Measurements from ENCODE around the gene NEK10. TPM values are rescaled to one million over a fixed set of nuclear protein-coding genes. Genes with fewer than 3 reads are reported as not detected.
"Not testable (repeated sequence)": the region's sequence is repeated elsewhere in the genome, so short reads cannot be mapped to it uniquely, and the experiment has no call there.

NEK10 gene
- total RNA-seq, 4 donors from 2014 or later = 0.58 to 2.5 (median 1.1) TPM

DNA sequence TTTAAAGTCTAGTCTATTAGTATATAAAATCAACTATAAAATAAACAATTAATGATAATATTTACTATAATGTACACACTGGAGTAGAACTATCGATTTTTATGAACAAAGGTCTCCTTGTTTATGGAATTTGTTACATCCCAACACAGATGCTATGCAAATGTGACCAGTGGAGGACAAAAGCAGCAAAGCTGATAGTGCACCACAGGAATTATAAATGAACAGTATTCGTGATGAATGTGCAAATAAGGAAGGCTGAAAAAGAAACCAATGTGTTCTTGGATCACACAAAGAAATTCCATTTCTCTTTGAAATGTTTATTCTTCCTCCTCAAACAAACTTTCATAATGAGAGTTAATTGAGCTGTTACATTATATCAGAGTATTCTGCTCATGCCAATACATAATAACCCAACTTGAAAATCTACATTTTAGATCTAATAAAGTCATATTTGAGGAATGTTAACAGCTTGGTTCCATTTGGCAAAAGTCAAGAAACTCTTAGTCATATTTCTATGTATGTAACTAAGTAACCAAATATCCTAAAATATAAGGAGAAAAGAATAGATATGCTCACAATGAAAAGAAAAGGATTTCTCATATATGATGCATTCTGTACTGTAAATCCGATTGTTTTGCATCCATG, 79.3 kb downstream of the NEK10 start:
- H3K4me1 ChIP-seq = peaks cover 0 to 42% (median 41%) of the 10 kb centered on the region in 4 donors
- TF ChIP-seq EP300 (IDR thresholded peaks at IDR 0.05) (no peak), POLR2A (IDR thresholded peaks at IDR 0.05; ENCODE audit: low read depth) (no peak), POLR2AphosphoS5 (IDR thresholded peaks at IDR 0.05) (no peak)
- TF ChIP-seq, protein P1, sequence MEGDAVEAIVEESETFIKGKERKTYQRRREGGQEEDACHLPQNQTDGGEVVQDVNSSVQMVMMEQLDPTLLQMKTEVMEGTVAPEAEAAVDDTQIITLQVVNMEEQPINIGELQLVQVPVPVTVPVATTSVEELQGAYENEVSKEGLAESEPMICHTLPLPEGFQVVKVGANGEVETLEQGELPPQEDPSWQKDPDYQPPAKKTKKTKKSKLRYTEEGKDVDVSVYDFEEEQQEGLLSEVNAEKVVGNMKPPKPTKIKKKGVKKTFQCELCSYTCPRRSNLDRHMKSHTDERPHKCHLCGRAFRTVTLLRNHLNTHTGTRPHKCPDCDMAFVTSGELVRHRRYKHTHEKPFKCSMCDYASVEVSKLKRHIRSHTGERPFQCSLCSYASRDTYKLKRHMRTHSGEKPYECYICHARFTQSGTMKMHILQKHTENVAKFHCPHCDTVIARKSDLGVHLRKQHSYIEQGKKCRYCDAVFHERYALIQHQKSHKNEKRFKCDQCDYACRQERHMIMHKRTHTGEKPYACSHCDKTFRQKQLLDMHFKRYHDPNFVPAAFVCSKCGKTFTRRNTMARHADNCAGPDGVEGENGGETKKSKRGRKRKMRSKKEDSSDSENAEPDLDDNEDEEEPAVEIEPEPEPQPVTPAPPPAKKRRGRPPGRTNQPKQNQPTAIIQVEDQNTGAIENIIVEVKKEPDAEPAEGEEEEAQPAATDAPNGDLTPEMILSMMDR (IDR thresholded peaks at IDR 0.05) = no peak
- DNase-seq (ENCODE audit: extremely low spot score) = no peak
- no peaks in the 10 kb centered on the region for H3K36me3 ChIP-seq
- 28% methylated on average over 3 of the region's 3 CpGs for WGBS
- no peak overlapping the region for H3K4me3 ChIP-seq
- H3K27me3 ChIP-seq = no peaks in the 10 kb centered on the region
- no peak overlapping the region for H3K27ac ChIP-seq (replicated peaks in 1 of 4)
- H3K9me3 ChIP-seq = no peaks in the 10 kb centered on the region
- intact Hi-C loops (cut with DNase I) = no loop called here

- Histone ChIP-seq H3K36me3 (no peaks in the 10 kb centered on the region), H3K9me3 (no peaks in the 10 kb centered on the region), H3K27me3 (no peaks in the 10 kb centered on the region), H3K27ac (replicated peaks in 1 of 4) (no peak overlapping the region), H3K4me1 (peaks cover 0 to 21% (median 18%) of the 10 kb centered on the region in 4 donors), H3K4me3 (no peak overlapping the region)
- WGBS = 98% methylated on average over 2 of the region's 2 CpGs
- intact Hi-C loops (cut with DNase I) = no loop called here
- TF ChIP-seq POLR2AphosphoS5 (IDR thresholded peaks at IDR 0.05) = no peak
- TF ChIP-seq, protein P1 (IDR thresholded peaks at IDR 0.05) = no peak
- no peak for TF ChIP-seq POLR2A (IDR thresholded peaks at IDR 0.05; ENCODE audit: low read depth)
- TF ChIP-seq EP300 (IDR thresholded peaks at IDR 0.05) = no peak
- no peak for DNase-seq (ENCODE audit: extremely low spot score)
Measured at GRCh38 chr3:27287052-27287451, 82.1 kb downstream of the NEK10 start.

- H3K27ac ChIP-seq (replicated peaks in 1 of 4); H3K36me3 ChIP-seq; intact Hi-C loops (cut with DNase I); DNase-seq (ENCODE audit: extremely low spot score); H3K4me3 ChIP-seq; H3K27me3 ChIP-seq; H3K9me3 ChIP-seq: not testable (repeated sequence)
- 96% methylated on average over 10 of the region's 10 CpGs for WGBS
- H3K4me1 ChIP-seq = peaks cover 0 to 21% (median 18%) of the 10 kb centered on the region in 4 donors
Measured at GRCh38 chr3:27286467-27286866, 82.7 kb downstream of the NEK10 start.

DNA sequence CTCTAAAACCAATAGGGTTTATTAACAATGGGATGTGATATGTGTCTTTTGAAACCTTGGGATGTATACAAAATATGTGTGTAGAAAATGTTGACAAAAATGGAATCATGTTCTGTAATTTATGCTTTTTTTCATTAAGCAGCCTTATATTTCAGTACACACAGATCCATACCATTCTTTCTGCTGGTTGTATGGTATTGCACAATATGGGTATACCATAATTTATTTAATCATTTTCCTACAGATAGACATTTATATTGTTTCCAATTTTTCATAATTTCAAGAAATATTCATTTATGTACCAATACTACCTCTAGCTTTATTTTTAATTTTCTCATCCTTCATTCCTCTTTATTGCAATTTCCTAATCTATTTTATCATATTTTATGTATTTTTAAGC, 83.5 kb downstream of the NEK10 start:
- no peak for TF ChIP-seq EP300 (IDR thresholded peaks at IDR 0.05)
- TF ChIP-seq POLR2A (IDR thresholded peaks at IDR 0.05; ENCODE audit: low read depth) = no peak
- TF ChIP-seq POLR2AphosphoS5 (IDR thresholded peaks at IDR 0.05) = no peak
- TF ChIP-seq, protein P1 (IDR thresholded peaks at IDR 0.05) = no peak
- no peak for DNase-seq (ENCODE audit: extremely low spot score)
- no peaks in the 10 kb centered on the region for H3K27me3 ChIP-seq
- H3K27ac ChIP-seq (replicated peaks in 1 of 4) = no peak overlapping the region
- H3K4me1 ChIP-seq = peaks cover 0 to 15% (median 15%) of the 10 kb centered on the region in 4 donors
- H3K9me3 ChIP-seq = no peaks in the 10 kb centered on the region
- no peak overlapping the region for H3K4me3 ChIP-seq
- no peaks in the 10 kb centered on the region for H3K36me3 ChIP-seq
- intact Hi-C loops (cut with DNase I) = no loop called here

- Histone ChIP-seq H3K4me3 (no peak overlapping the region), H3K27ac (replicated peaks in 1 of 4) (no peak overlapping the region), H3K36me3 (no peaks in the 10 kb centered on the region), H3K27me3 (no peaks in the 10 kb centered on the region), H3K9me3 (no peaks in the 10 kb centered on the region), H3K4me1 (peaks cover 0 to 4% (median 0%) of the 10 kb centered on the region in 4 donors)
- no peak for TF ChIP-seq POLR2A (IDR thresholded peaks at IDR 0.05; ENCODE audit: low read depth)
- TF ChIP-seq POLR2AphosphoS5 (IDR thresholded peaks at IDR 0.05) = no peak
- TF ChIP-seq, protein P1 (IDR thresholded peaks at IDR 0.05) = no peak
- TF ChIP-seq EP300 (IDR thresholded peaks at IDR 0.05) = no peak
- 92% methylated on average over 2 of the region's 2 CpGs for WGBS
- intact Hi-C loops (cut with DNase I) = no loop called here
- no peak for DNase-seq (ENCODE audit: extremely low spot score)
Measured at GRCh38 chr3:27281671-27282150, 87.5 kb downstream of the NEK10 start.
